H9 (cell line): ENCODE results near the gene TMEM217. TPM values are rescaled to one million over a fixed set of nuclear protein-coding genes. Genes with fewer than 3 reads are reported as not detected.

Source experiments
- DNase-seq: peaks from one replicate; pipeline ENCODE4 v3.0.0-alpha.2; 2017
- H2AFZ ChIP-seq: one replicate; pipeline ENCODE4 v1.6.1; 2013; ENCODE audit warnings: mild to moderate bottlenecking, low read length, control low read depth, moderate library complexity
- H2AK5ac ChIP-seq: 2 replicates; pipeline ENCODE4 v1.6.1; 2013; ENCODE audit warnings: low read length, control low read depth, mixed read lengths; ENCODE audit not compliant: insufficient read length
- H2BK120ac ChIP-seq: one replicate; pipeline ENCODE4 v1.6.1; 2013; ENCODE audit warnings: low read depth, mild to moderate bottlenecking, low read length, control low read depth, inconsistent platforms; ENCODE audit not compliant: poor library complexity, severe bottlenecking
- H2BK12ac ChIP-seq: 2 replicates; pipeline ENCODE4 v1.6.1; 2013; ENCODE audit warnings: low read length, control low read depth, mixed read lengths, low read depth; ENCODE audit not compliant: insufficient read length
- H2BK15ac ChIP-seq: 2 replicates; pipeline ENCODE4 v1.6.1; 2013; ENCODE audit warnings: low read depth, low read length, control low read depth
- H2BK20ac ChIP-seq: one replicate; pipeline ENCODE4 v1.6.1; 2013; ENCODE audit warnings: low read depth, mild to moderate bottlenecking, low read length, control low read depth, inconsistent platforms; ENCODE audit not compliant: poor library complexity, severe bottlenecking
- H2BK5ac ChIP-seq: 2 replicates; pipeline ENCODE4 v1.6.1; 2013; ENCODE audit warnings: low read length, control low read depth, mixed read lengths; ENCODE audit not compliant: insufficient read length
- H3K14ac ChIP-seq: 2 replicates; pipeline ENCODE4 v1.6.1; 2013; ENCODE audit warnings: low read length, control low read depth; ENCODE audit not compliant: insufficient read depth
- H3K18ac ChIP-seq: 2 replicates; pipeline ENCODE4 v1.6.1; 2013; ENCODE audit warnings: low read depth, mild to moderate bottlenecking, mixed read lengths, low read length, control low read depth; ENCODE audit not compliant: insufficient read length
- H3K23ac ChIP-seq: 2 replicates; pipeline ENCODE4 v1.6.1; 2013; ENCODE audit warnings: low read length, control low read depth, mixed read lengths, low read depth; ENCODE audit not compliant: insufficient read length
- H3K23me2 ChIP-seq: 2 replicates; pipeline ENCODE4 v1.6.1; 2013; ENCODE audit warnings: low read depth, mild to moderate bottlenecking, mixed read lengths, low read length, control low read depth; ENCODE audit not compliant: insufficient read length, poor library complexity, severe bottlenecking
- H3K27ac ChIP-seq: 2 replicates; pipeline ENCODE4 v1.5.1; 2013; ENCODE audit warnings: low read length, control low read depth, mixed read lengths, low read depth; ENCODE audit not compliant: insufficient read length
- H3K27me3 ChIP-seq: 2 replicates; pipeline ENCODE4 v1.6.1; 2013; ENCODE audit warnings: low read length, control low read depth, inconsistent platforms; ENCODE audit not compliant: insufficient read depth
- H3K4ac ChIP-seq: 2 replicates; pipeline ENCODE4 v1.6.1; 2013; ENCODE audit warnings: low read depth, mild to moderate bottlenecking, control low read depth, inconsistent platforms, low read length, moderate library complexity
- H3K4me1 ChIP-seq: 2 replicates; pipeline ENCODE4 v1.6.1; 2013; ENCODE audit warnings: low read length, control low read depth, inconsistent platforms; ENCODE audit not compliant: insufficient read depth
- H3K4me2 ChIP-seq: 2 replicates; pipeline ENCODE4 v1.6.1; 2013; ENCODE audit warnings: low read length, control low read depth, mixed read lengths; ENCODE audit not compliant: insufficient read length, insufficient read depth
- H3K56ac ChIP-seq: 2 replicates; pipeline ENCODE4 v1.6.1; 2013; ENCODE audit warnings: low read depth, mild to moderate bottlenecking, mixed read lengths, low read length, control low read depth; ENCODE audit not compliant: insufficient read length
- H3K79me1 ChIP-seq: 2 replicates; pipeline ENCODE4 v1.6.1; 2013; ENCODE audit warnings: low read depth, mild to moderate bottlenecking, moderate library complexity, low read length, control low read depth, inconsistent platforms; ENCODE audit not compliant: insufficient read depth, poor library complexity, severe bottlenecking
- H3K79me2 ChIP-seq: 2 replicates; pipeline ENCODE4 v1.6.1; 2013; ENCODE audit warnings: low read length, control low read depth, inconsistent platforms; ENCODE audit not compliant: insufficient read depth
- H3K9ac ChIP-seq: 2 replicates; pipeline ENCODE4 v1.6.1; 2013; ENCODE audit warnings: low read length, control low read depth, mixed read lengths; ENCODE audit not compliant: insufficient read length; ENCODE audit errors: extremely low read depth
- H3K9me3 ChIP-seq: one replicate; pipeline ENCODE4 v1.6.1; 2013; ENCODE audit warnings: low read depth, low read length, inconsistent platforms; ENCODE audit not compliant: control insufficient read depth
- H3T11ph ChIP-seq: one replicate; pipeline ENCODE4 v1.6.1; 2013; ENCODE audit warnings: mild to moderate bottlenecking, low read length, control low read depth, inconsistent platforms
- H4K20me1 ChIP-seq: one replicate; pipeline ENCODE4 v1.6.1; 2013; ENCODE audit not compliant: control insufficient read depth, insufficient read length, insufficient read depth
- H4K5ac ChIP-seq: 2 replicates; pipeline ENCODE4 v1.6.1; 2013; ENCODE audit warnings: low read depth, mild to moderate bottlenecking, mixed read lengths, low read length, control low read depth; ENCODE audit not compliant: insufficient read length
- H4K8ac ChIP-seq: replicated peaks from 2 replicates; pipeline ENCODE4 v1.6.1; 2013; ENCODE audit warnings: low read length, control low read depth, mixed read lengths, low read depth; ENCODE audit not compliant: insufficient read length
- H4K91ac ChIP-seq: 2 replicates; pipeline ENCODE4 v1.6.1; 2013; ENCODE audit warnings: low read depth, mild to moderate bottlenecking, moderate library complexity, mixed read lengths, low read length, control low read depth; ENCODE audit not compliant: insufficient read length
- H3K27ac Mint-ChIP-seq, 3 experiments: 2 replicates in 2 of 3; 3 replicates in 1 of 3; pipeline ENCODE4 v1.8.0; 2020 to 2021; ENCODE audit warnings: mixed read lengths in 3 of 3, mild to moderate bottlenecking in 1 of 3, moderate library complexity in 1 of 3
- H3K27me3 Mint-ChIP-seq: 2 replicates; pipeline ENCODE4 v1.8.0; 2021; ENCODE audit warnings: low read depth, mild to moderate bottlenecking, moderate library complexity, mixed read lengths
- H3K36me3 Mint-ChIP-seq, 3 experiments: 2 replicates in 2 of 3; 3 replicates in 1 of 3; pipeline ENCODE4 v1.8.0; 2020 to 2021; ENCODE audit warnings: low read depth in 3 of 3, mixed read lengths in 3 of 3; ENCODE audit not compliant: insufficient read depth in 1 of 3
- H3K4me1 Mint-ChIP-seq, 2 experiments: 2 replicates each; pipeline ENCODE4 v1.8.0; 2020; ENCODE audit warnings: mixed read lengths in 2 of 2
- H3K4me3 Mint-ChIP-seq, 2 experiments: 2 replicates in 1 of 2; 3 replicates in 1 of 2; pipeline ENCODE4 v1.8.0; 2020 to 2021; ENCODE audit warnings: mild to moderate bottlenecking in 2 of 2, mixed read lengths in 2 of 2, moderate library complexity in 1 of 2
- H3K9me3 Mint-ChIP-seq, 2 experiments: 2 replicates in 1 of 2; 3 replicates in 1 of 2; pipeline ENCODE4 v1.8.0; 2020; ENCODE audit warnings: mild to moderate bottlenecking in 2 of 2, mixed read lengths in 2 of 2, moderate library complexity in 1 of 2
- WGBS: extraction: QIAGEN DNeasy Blood & Tissue Kit; methylation state at CpG from one replicate; pipeline ENCODE4 v1.1.7; 2013; ENCODE audit warnings: missing lambda C conversion rate, low lambda C conversion rate, mixed read lengths; ENCODE audit not compliant: insufficient read length; ENCODE audit errors: extremely low coverage; 5-methylcytosine and 5-hydroxymethylcytosine counted together
- total RNA-seq: library from RNA; stranded (reverse); gene quantifications from 2 replicates; pipeline ENCODE4 v1.2.1, GENCODE V29; 2021
- TF ChIP-seq, protein P1 (sequence below): fragments of 200-600 bp; sonication (generic); conservative IDR thresholded peaks from 3 replicates; pipeline ENCODE4 v1.8.0; 2021; ENCODE audit warnings: antibody characterized with exemption, mild to moderate bottlenecking

The TMEM217 gene
- total RNA-seq, 1 experiment from 2014 or later = 1.1 TPM

GRCh38 chr6:37190159-37190535 is 67.8 kb downstream of the TMEM217 start:
- Histone ChIP-seq H3K4me2 (no peak overlapping the region), H2BK120ac (no peak overlapping the region), H2AK5ac (no peak overlapping the region), H2BK15ac (no peak overlapping the region), H3K9ac (no peak overlapping the region), H3K9me3 (no peaks in the 10 kb centered on the region), H2AFZ (no peak overlapping the region), H3K4ac (no peak overlapping the region), H3K18ac (no peak overlapping the region), H3K79me2 (no peaks in the 10 kb centered on the region), H4K5ac (no peak overlapping the region), H3K27me3 (no peaks in the 10 kb centered on the region), H3K79me1 (no peaks in the 10 kb centered on the region), H2BK5ac (no peak overlapping the region), H4K8ac (no peak overlapping the region), H3K4me1 (no peaks in the 10 kb centered on the region), H4K20me1 (no peaks in the 10 kb centered on the region), H3K23ac (no peak overlapping the region), H3T11ph (no peak overlapping the region), H2BK12ac (no peak overlapping the region), H3K27ac (no peak overlapping the region), H4K91ac (no peak overlapping the region), H2BK20ac (no peak overlapping the region), H3K23me2 (no peaks in the 10 kb centered on the region), H3K56ac (no peak overlapping the region), H3K14ac (no peak overlapping the region)
- Mint-ChIP-seq H3K36me3 (no peaks in the 10 kb centered on the region), H3K9me3 (peaks cover 0 to 6% of the 10 kb centered on the region in 2 experiments; a peak in 1 of 5 replicates), H3K27me3 (no peaks in the 10 kb centered on the region), H3K4me1 (peaks cover 7 to 13% of the 10 kb centered on the region in 2 experiments), H3K27ac (no peak overlapping the region), H3K4me3 (no peak overlapping the region)
- TF ChIP-seq, protein P1, sequence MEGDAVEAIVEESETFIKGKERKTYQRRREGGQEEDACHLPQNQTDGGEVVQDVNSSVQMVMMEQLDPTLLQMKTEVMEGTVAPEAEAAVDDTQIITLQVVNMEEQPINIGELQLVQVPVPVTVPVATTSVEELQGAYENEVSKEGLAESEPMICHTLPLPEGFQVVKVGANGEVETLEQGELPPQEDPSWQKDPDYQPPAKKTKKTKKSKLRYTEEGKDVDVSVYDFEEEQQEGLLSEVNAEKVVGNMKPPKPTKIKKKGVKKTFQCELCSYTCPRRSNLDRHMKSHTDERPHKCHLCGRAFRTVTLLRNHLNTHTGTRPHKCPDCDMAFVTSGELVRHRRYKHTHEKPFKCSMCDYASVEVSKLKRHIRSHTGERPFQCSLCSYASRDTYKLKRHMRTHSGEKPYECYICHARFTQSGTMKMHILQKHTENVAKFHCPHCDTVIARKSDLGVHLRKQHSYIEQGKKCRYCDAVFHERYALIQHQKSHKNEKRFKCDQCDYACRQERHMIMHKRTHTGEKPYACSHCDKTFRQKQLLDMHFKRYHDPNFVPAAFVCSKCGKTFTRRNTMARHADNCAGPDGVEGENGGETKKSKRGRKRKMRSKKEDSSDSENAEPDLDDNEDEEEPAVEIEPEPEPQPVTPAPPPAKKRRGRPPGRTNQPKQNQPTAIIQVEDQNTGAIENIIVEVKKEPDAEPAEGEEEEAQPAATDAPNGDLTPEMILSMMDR = no peak
- DNase-seq = no peak
- no CpG with 5 or more reads among the region's 1 CpG for WGBS
